ENCODE results near the gene KRT77. TPM values are rescaled to one million over a fixed set of nuclear protein-coding genes. Genes with fewer than 3 reads are reported as not detected.

Gene KRT77
- total and polyA plus RNA-seq, 4 donors = not detected

DNA sequence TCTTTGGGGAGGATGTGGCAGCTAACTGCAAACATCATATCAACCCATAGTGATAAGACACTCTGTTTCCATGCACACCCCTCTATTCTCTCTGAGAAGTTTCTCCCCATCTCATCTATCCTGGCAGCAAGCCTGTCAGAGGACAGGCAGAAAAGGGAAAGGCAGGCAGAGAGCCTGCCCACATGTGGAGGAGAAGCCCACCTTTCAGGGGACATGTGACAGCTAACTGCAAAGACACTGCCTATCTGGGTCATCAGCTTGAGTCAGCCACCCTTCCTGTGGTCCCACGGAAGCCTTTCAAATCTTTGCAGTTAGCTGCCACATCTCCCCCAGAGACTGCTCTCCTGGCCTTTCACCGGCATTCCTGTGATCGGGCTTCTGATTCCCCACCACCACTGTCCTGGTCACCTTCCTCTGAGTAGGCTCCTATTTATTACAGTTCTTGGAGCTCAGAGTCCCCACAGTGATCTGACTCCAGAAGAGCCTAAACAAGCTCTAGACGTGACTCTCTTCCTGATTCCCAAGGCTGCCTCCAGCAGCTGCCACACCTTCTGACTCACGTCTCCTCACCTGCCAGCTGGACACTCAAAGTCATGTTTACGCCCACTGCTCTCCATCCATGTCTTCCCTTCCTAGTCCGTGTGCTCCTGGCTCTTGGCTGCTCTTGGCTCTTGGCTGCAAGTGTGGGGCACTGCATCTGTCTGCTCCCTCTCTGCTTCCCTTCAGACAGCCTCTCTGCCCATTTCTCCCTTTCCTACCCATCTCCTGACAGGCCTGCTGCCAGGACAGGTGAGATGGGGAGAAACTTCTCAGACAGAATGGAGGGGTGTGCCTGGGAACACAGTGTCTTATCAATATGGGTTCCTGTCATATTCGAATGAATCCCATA lies 15.6 kb downstream of the KRT77 start:
- Histone ChIP-seq H3K9me3 (ENCODE audit: control insufficient read depth in 4 of 4, insufficient read depth in 3 of 4, low read length in 3 of 4) (no peaks in the 10 kb centered on the region), H3K27me3 (ENCODE audit: control insufficient read depth in 3 of 3, insufficient read depth in 3 of 3, low read length in 2 of 3) (peaks cover 3 to 39% (median 29%) of the 10 kb centered on the region in 3 donors), H3K27ac (ENCODE audit: low read depth in 1 of 2, low read length in 1 of 2) (no peak overlapping the region), H3K4me1 (ENCODE audit: control insufficient read depth in 5 of 5, insufficient read depth in 5 of 5, low read length in 5 of 5) (peaks cover 0 to 7% (median 0%) of the 10 kb centered on the region in 5 donors), H3K4me3 (no peak overlapping the region), H3K9ac (ENCODE audit: insufficient read depth in 1 of 2, low read length in 2 of 2) (no peak overlapping the region), H3K36me3 (ENCODE audit: control insufficient read depth in 4 of 4, insufficient read depth in 4 of 4, low read length in 4 of 4) (no peaks in the 10 kb centered on the region)
- WGBS, 2 donors = 71 to 86% methylated on average over 8 of the region's 8 CpGs
- ATAC-seq (ENCODE audit: insufficient read depth, low FRiP score) (no peak), DNase-seq (no peak)
- TF ChIP-seq CTCF (IDR thresholded peaks at IDR 0.05; ENCODE audit: control extremely low read depth, extremely low read depth) = no peak

GRCh38 chr12:52686756-52687487 lies 16.4 kb downstream of the KRT77 start:
- Histone ChIP-seq H3K4me3 (no peak overlapping the region), H3K27me3 (ENCODE audit: control insufficient read depth in 3 of 3, insufficient read depth in 3 of 3, low read length in 2 of 3) (peaks cover 3 to 31% (median 22%) of the 10 kb centered on the region in 3 donors), H3K9me3 (ENCODE audit: control insufficient read depth in 4 of 4, insufficient read depth in 3 of 4, low read length in 3 of 4) (no peaks in the 10 kb centered on the region), H3K9ac (ENCODE audit: insufficient read depth in 1 of 2, low read length in 2 of 2) (no peak overlapping the region), H3K27ac (ENCODE audit: low read depth in 1 of 2, low read length in 1 of 2) (no peak overlapping the region), H3K36me3 (ENCODE audit: control insufficient read depth in 4 of 4, insufficient read depth in 4 of 4, low read length in 4 of 4) (no peaks in the 10 kb centered on the region), H3K4me1 (ENCODE audit: control insufficient read depth in 5 of 5, insufficient read depth in 5 of 5, low read length in 5 of 5) (peaks cover 0 to 7% (median 0%) of the 10 kb centered on the region in 5 donors)
- no peak for DNase-seq
- TF ChIP-seq CTCF (IDR thresholded peaks at IDR 0.05; ENCODE audit: control extremely low read depth, extremely low read depth) = no peak
- ATAC-seq (ENCODE audit: insufficient read depth, low FRiP score) = no peak
- 81 to 86% methylated on average over 9 of the region's 9 CpGs for WGBS, 2 donors

- DNase-seq = no peak
- H3K27me3 ChIP-seq (ENCODE audit: control insufficient read depth in 3 of 3, insufficient read depth in 3 of 3, low read length in 2 of 3) = peaks cover 3 to 25% (median 16%) of the 10 kb centered on the region in 3 donors
- 81 to 87% methylated on average over 3 of the region's 3 CpGs for WGBS, 2 donors
- H3K27ac ChIP-seq (ENCODE audit: low read depth in 1 of 2, low read length in 1 of 2) = no peak overlapping the region
- ATAC-seq (ENCODE audit: insufficient read depth, low FRiP score) = no peak
- H3K4me1 ChIP-seq (ENCODE audit: control insufficient read depth in 5 of 5, insufficient read depth in 5 of 5, low read length in 5 of 5) = peaks cover 0 to 4% (median 0%) of the 10 kb centered on the region in 5 donors
- H3K36me3 ChIP-seq (ENCODE audit: control insufficient read depth in 4 of 4, insufficient read depth in 4 of 4, low read length in 4 of 4) = no peaks in the 10 kb centered on the region
- no peaks in the 10 kb centered on the region for H3K9me3 ChIP-seq (ENCODE audit: control insufficient read depth in 4 of 4, insufficient read depth in 3 of 4, low read length in 3 of 4)
- H3K9ac ChIP-seq (ENCODE audit: insufficient read depth in 1 of 2, low read length in 2 of 2) = no peak overlapping the region
- no peak for TF ChIP-seq CTCF (IDR thresholded peaks at IDR 0.05; ENCODE audit: control extremely low read depth, extremely low read depth)
- no peak overlapping the region for H3K4me3 ChIP-seq
These were observed 17.3 kb downstream of the KRT77 start for GRCh38 chr12:52686063-52686462.

Measured in lung (tissue), 12 donors.